Mucosa of descending colon (tissue), 3 donors: ENCODE results near the gene PRRT1. TPM values are rescaled to one million over a fixed set of nuclear protein-coding genes. Genes with fewer than 3 reads are reported as not detected.

ENCODE experiments used
- ATAC-seq: fragments of 200-7000 bp; cut with Tn5 transposase; one replicate; pipeline ENCODE4 v1.9.1; 2020; ENCODE audit warnings: mild to moderate bottlenecking, moderate library complexity
- DNase-seq, 3 donors: peaks; one replicate each; pipeline ENCODE4 v3.0.0-alpha.2; 2020
- H3K36me3 ChIP-seq: fragments of 200-600 bp; one replicate; pipeline ENCODE4 v1.8.0; 2021; ENCODE audit warnings: low read depth, mild to moderate bottlenecking
- H3K4me1 ChIP-seq: fragments of 200-600 bp; one replicate; pipeline ENCODE4 v1.8.0; 2021; ENCODE audit warnings: low read depth, mild to moderate bottlenecking
- H3K4me3 ChIP-seq: fragments of 200-600 bp; one replicate; pipeline ENCODE4 v1.8.0; 2021; ENCODE audit warnings: mild to moderate bottlenecking
- H3K9me3 ChIP-seq: fragments of 200-600 bp; one replicate; pipeline ENCODE4 v1.8.0; 2021; ENCODE audit warnings: mild to moderate bottlenecking
- intact Hi-C, 2 donors: fragments of 100-400 bp; cut with DNase I in 1 of 2; cut with micrococcal nuclease in 1 of 2; formaldehyde crosslinking; loops; one replicate each; pipeline versions ENCODE4 v1.11.0 to v1.11.1; 2022; cut with DNase I, micrococcal nuclease
- total RNA-seq, 3 donors: library from RNA; stranded (reverse); fragmentation: NEBNext Ultra II Directional in 2 of 3; extraction: Animal tissue kit (Norgen Biotek cat#: 25700) in 2 of 3; gene quantifications; one replicate each; pipeline versions ENCODE4 v1.2.1 to v1.2.4, GENCODE V29; 2021 to 2023
- TF ChIP-seq, protein P1 (sequence below): fragments of 200-600 bp; IDR thresholded peaks from one replicate; pipeline ENCODE4 v1.8.0; 2022; ENCODE audit warnings: antibody characterized with exemption, mild to moderate bottlenecking
- donor health status: DM: no; HTN: no; CAD: no; lungs with moderate emphysema.
- donor health status: DM: no; HTN: no; CAD: no.
- donor health status: DM: no; HTN: yes; CAD: no.

PRRT1 gene
- total RNA-seq, 3 donors from 2014 or later: 0.96 to 6.6 (median 2.0) TPM

DNA sequence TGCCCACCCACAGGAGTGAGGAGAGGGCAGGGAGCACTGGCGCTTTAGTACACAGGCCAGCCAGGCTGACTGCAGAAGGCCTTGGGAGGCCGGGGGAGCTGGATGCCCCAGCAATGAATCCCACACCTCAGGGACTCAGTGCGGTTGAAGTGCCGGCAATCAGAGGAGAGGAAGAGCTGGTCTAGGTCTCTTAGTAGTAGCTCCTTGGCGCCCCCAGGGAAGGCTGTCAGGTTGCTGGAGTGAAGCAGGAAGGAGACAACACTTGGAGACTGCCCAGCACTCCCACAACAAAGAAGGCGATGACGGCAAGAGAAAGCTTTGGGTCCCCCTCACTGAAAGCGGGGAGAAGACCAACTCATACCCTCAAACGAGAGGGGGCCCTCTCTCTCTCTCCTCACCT is 34.3 kb downstream of the PRRT1 start:
- peaks cover 7% of the 10 kb centered on the region for H3K4me1 ChIP-seq
- ATAC-seq: no peak
- DNase-seq: no peak
- intact Hi-C loops: no loop called here
- no peak overlapping the region for H3K4me3 ChIP-seq
- H3K36me3 ChIP-seq: no peaks in the 10 kb centered on the region
- TF ChIP-seq, protein P1, sequence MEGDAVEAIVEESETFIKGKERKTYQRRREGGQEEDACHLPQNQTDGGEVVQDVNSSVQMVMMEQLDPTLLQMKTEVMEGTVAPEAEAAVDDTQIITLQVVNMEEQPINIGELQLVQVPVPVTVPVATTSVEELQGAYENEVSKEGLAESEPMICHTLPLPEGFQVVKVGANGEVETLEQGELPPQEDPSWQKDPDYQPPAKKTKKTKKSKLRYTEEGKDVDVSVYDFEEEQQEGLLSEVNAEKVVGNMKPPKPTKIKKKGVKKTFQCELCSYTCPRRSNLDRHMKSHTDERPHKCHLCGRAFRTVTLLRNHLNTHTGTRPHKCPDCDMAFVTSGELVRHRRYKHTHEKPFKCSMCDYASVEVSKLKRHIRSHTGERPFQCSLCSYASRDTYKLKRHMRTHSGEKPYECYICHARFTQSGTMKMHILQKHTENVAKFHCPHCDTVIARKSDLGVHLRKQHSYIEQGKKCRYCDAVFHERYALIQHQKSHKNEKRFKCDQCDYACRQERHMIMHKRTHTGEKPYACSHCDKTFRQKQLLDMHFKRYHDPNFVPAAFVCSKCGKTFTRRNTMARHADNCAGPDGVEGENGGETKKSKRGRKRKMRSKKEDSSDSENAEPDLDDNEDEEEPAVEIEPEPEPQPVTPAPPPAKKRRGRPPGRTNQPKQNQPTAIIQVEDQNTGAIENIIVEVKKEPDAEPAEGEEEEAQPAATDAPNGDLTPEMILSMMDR: no peak
- H3K9me3 ChIP-seq: no peaks in the 10 kb centered on the region

DNA sequence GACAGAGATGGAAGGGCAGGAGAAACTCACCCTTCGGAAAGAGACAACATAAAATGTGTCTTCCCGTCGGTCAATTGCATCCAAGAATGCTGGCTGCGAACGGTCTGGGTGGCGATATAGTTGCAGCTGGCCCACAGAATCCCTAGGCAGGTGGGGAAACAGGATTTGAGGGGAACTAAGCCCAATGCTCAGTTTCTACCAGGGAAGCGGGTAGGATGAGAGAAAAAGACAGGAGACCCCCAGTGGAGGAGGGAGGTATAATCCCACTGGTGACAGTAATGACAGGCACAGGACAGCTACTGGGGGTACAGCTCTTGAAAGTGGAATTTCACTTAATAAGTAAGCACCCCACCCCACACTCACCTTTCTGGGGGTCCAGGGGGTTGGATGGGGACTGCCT is 35.1 kb downstream of the PRRT1 start:
- Histone ChIP-seq H3K9me3 (no peaks in the 10 kb centered on the region), H3K4me3 (no peak overlapping the region), H3K36me3 (no peaks in the 10 kb centered on the region), H3K4me1 (peaks cover 7% of the 10 kb centered on the region)
- intact Hi-C loops: no loop called here
- ATAC-seq (no peak), DNase-seq (no peak)
- TF ChIP-seq, protein P1: no peak

DNA sequence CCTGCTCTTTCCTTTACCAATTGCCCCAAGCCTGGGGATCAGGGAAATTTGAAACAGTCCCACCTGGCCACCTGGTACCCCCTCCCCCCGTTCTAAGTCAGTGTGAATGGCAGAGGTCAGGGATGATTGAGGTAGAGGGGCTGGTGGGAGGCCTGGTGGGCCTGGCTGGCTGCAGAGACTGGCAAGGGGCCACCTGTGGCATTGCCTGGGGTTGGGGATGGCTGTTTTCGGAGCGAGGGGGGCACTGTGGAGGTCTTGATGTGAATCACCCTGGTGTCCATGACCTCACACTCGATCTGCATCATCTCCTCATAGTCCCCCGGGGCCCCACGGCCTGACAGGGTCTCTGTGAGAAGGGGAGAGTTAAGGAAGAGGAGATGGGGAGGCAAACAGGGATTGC is 36.1 kb downstream of the PRRT1 start:
- no peak for DNase-seq
- Histone ChIP-seq H3K4me3 (no peak overlapping the region), H3K9me3 (no peaks in the 10 kb centered on the region), H3K36me3 (no peaks in the 10 kb centered on the region), H3K4me1 (peaks cover 7% of the 10 kb centered on the region)
- ATAC-seq: no peak
- intact Hi-C loops: no loop called here
- TF ChIP-seq, protein P1: no peak

DNA sequence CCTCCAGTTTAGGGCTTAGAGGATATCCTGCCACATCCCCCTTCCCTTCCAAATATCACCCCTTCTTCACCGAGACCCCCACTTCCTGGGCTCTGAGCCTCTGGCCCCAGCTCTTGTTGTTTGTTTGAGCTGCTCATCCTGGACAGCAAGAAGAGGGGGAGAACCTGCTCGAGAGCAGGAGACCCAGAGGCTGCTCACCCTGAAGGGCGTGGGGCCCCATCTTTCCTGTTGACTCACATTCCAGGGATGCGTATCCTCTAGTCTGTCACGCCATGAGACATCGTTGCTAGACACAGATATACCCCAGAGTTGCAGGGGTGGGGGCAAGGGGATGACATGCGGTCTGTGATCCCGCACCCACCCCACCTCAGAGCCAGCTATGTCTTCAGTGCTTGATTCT is 36.9 kb downstream of the PRRT1 start:
- intact Hi-C loops: no loop called here
- no peak for ATAC-seq
- no peaks in the 10 kb centered on the region for H3K36me3 ChIP-seq

DNA sequence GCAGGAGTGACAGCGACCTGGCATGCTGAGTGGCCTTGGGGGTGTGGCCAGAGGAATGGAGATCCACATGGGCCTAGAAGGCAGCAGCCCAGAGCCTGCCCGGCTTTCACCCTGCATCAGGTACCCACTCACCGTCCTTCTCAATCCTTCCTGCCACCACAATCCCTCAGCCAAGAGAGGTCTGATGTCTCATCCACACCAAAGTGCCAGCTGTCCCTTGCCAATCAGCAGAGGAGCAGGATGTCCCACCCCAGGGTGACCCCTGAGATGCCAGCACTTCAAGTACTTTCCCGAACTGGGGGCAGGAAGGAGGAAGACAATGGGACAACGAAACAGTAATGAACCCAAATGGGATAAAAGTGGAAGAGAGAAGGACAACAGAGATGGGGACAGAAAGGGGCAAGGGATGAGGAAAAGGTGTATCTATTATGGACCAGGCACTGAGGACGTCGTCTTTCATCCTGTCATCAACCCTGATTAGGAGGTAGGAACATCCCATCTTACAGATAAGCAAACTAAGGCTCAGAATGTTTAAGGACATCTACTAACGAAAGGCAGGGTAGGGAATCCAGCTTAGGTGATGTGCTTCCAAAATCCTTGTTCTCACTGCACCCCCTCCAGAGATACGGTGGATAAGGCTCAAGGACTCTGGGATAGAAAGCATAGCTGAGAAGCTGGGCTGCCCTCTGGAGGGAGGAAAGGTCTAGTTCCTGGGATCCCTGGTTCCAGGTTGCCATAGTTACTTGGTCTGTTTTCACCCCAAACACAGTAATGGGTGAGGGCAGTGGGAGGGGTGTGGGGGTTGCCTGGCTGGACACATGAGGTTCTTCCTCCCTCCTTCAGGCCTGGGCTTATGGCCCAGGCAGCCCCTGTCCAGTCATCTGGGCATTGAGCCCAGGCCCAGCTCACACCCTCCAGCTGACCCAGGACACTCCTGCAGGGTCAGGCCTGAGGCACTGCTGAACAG is 38.1 kb downstream of the PRRT1 start:
- intact Hi-C loops: no loop called here

More for the DNA sequence above, 36.9 kb downstream of the PRRT1 start:
- Histone ChIP-seq H3K4me1 (peaks cover 7% of the 10 kb centered on the region), H3K4me3 (no peak overlapping the region), H3K9me3 (no peaks in the 10 kb centered on the region)
- no peak for DNase-seq
- TF ChIP-seq, protein P1: no peak

More for the DNA sequence above, 38.1 kb downstream of the PRRT1 start:
- Histone ChIP-seq H3K9me3 (no peaks in the 10 kb centered on the region), H3K36me3 (no peaks in the 10 kb centered on the region), H3K4me1 (peaks cover 5% of the 10 kb centered on the region), H3K4me3 (no peak overlapping the region)
- peak; percentile 51 for ATAC-seq
- peak; percentile 60 to 84 (median 69) for DNase-seq
- TF ChIP-seq, protein P1: no peak
